WTC11 (cell line): Measurements from ENCODE around the gene PDE1C. TPM values are rescaled to one million over a fixed set of nuclear protein-coding genes. Genes with fewer than 3 reads are reported as not detected.

Source experiments
- ATAC-seq: fragments of 200-7000 bp; cut with Tn5 transposase; 2 replicates; pipeline ENCODE4 v1.10.0; 2021; ENCODE audit warnings: mild to moderate bottlenecking, moderate library complexity
- CTCF ChIA-PET: fragments of 300-600 bp; sonication (Branson Sonifier 250); formaldehyde crosslinking; loops from one replicate; lab custom pipeline; 2021; ENCODE audit warnings: antibody characterized with exemption; lab: Charles Lee
- POLR2A ChIA-PET: fragments of 350-600 bp; sonication (Branson Sonifier 250); formaldehyde crosslinking; loops from one replicate; lab custom pipeline; 2021; ENCODE audit warnings: antibody characterized with exemption; lab: Charles Lee
- DNase-seq: peaks from one replicate; pipeline ENCODE4 v3.0.0; 2021; ENCODE audit warnings: low spot score
- H3K27ac Mint-ChIP-seq: 2 replicates; pipeline ENCODE4 v1.8.0; 2021; ENCODE audit warnings: mixed read lengths
- H3K27me3 Mint-ChIP-seq: 2 replicates; pipeline ENCODE4 v1.8.0; 2021; ENCODE audit warnings: low read depth, mild to moderate bottlenecking, moderate library complexity, mixed read lengths
- H3K36me3 Mint-ChIP-seq: 2 replicates; pipeline ENCODE4 v1.8.0; 2021; ENCODE audit warnings: mixed read lengths
- H3K4me1 Mint-ChIP-seq: 2 replicates; pipeline ENCODE4 v1.8.0; 2022; ENCODE audit warnings: mixed read lengths
- H3K4me3 Mint-ChIP-seq: 2 replicates; pipeline ENCODE4 v1.8.0; 2021; ENCODE audit warnings: mild to moderate bottlenecking, moderate library complexity, mixed read lengths
- H3K9me3 Mint-ChIP-seq: 2 replicates; pipeline ENCODE4 v1.8.0; 2021; ENCODE audit warnings: mixed read lengths
- GABPB1 ChIP-seq: sonication (generic); formaldehyde crosslinking; IDR thresholded peaks from 2 replicates; pipeline ENCODE4 v1.8.1; 2023; ENCODE audit warnings: mild to moderate bottlenecking, missing genetic modification reagents
- JUN ChIP-seq: sonication (generic); formaldehyde crosslinking; IDR thresholded peaks from 2 replicates; pipeline ENCODE4 v1.8.0; 2023; ENCODE audit warnings: mild to moderate bottlenecking, missing genetic modification reagents
- MYBL2 ChIP-seq: sonication (generic); formaldehyde crosslinking; IDR thresholded peaks from 2 replicates; pipeline ENCODE4 v1.8.1; 2023; ENCODE audit warnings: mild to moderate bottlenecking, moderate library complexity, missing genetic modification reagents
- NFYB ChIP-seq: sonication (generic); formaldehyde crosslinking; conservative IDR thresholded peaks from 2 replicates; pipeline ENCODE4 v1.8.0; 2022; ENCODE audit warnings: low read depth, missing genetic modification reagents
- NR3C1 ChIP-seq: sonication (generic); formaldehyde crosslinking; conservative IDR thresholded peaks from 2 replicates; pipeline ENCODE4 v1.8.1; 2023; ENCODE audit warnings: low read depth, mild to moderate bottlenecking, missing genetic modification reagents
- RORB ChIP-seq: fragments of 250-450 bp; sonication (Bioruptor Pico); IDR thresholded peaks from 2 replicates; pipeline ENCODE4 v1.9.0; 2021; ENCODE audit warnings: mild to moderate bottlenecking
- SMAD4 ChIP-seq: sonication (generic); formaldehyde crosslinking; IDR thresholded peaks from 2 replicates; pipeline ENCODE4 v1.8.0; 2022; ENCODE audit warnings: mild to moderate bottlenecking, missing genetic modification reagents
- TEAD4 ChIP-seq: sonication (generic); formaldehyde crosslinking; IDR thresholded peaks from 2 replicates; pipeline ENCODE4 v1.8.0; 2022; ENCODE audit warnings: mild to moderate bottlenecking, missing genetic modification reagents
- ZNF138 ChIP-seq: sonication (generic); formaldehyde crosslinking; conservative IDR thresholded peaks from 2 replicates; pipeline ENCODE4 v1.8.1; 2022; ENCODE audit warnings: mild to moderate bottlenecking, moderate library complexity, missing genetic modification reagents
- ZNF219 ChIP-seq: sonication (generic); formaldehyde crosslinking; IDR thresholded peaks from 2 replicates; pipeline ENCODE4 v1.8.0; 2023; ENCODE audit warnings: missing genetic modification reagents, mild to moderate bottlenecking, borderline replicate concordance
- ZNF416 ChIP-seq: fragments of 250-450 bp; sonication (Bioruptor Pico); IDR thresholded peaks from 2 replicates; pipeline ENCODE4 v1.9.0; 2021; ENCODE audit warnings: mild to moderate bottlenecking, inconsistent platforms
- ZNF423 ChIP-seq: fragments of 250-450 bp; sonication (Bioruptor Pico); IDR thresholded peaks from 2 replicates; pipeline ENCODE4 v2.1.2; 2022; ENCODE audit warnings: mild to moderate bottlenecking, moderate library complexity
- ZNF671 ChIP-seq: fragments of 250-450 bp; sonication (Bioruptor Pico); IDR thresholded peaks from 2 replicates; pipeline ENCODE4 v1.8.0; 2021; ENCODE audit warnings: mild to moderate bottlenecking
- total RNA-seq: library from RNA; stranded (reverse); gene quantifications from 3 replicates; pipeline ENCODE4 v1.2.3, GENCODE V29; 2021
- TF ChIP-seq, protein P1 (sequence below): sonication (generic); formaldehyde crosslinking; IDR thresholded peaks from 2 replicates; pipeline ENCODE4 v1.8.0; 2022; ENCODE audit warnings: mild to moderate bottlenecking, missing genetic modification reagents
- TF ChIP-seq, protein P2 (sequence below): sonication (generic); formaldehyde crosslinking; IDR thresholded peaks from 2 replicates; pipeline ENCODE4 v1.8.1; 2022; ENCODE audit warnings: low read depth, mild to moderate bottlenecking, moderate library complexity, missing genetic modification reagents, borderline replicate concordance
- TF ChIP-seq, protein P3 (sequence below): sonication (generic); formaldehyde crosslinking; IDR thresholded peaks from 2 replicates; pipeline ENCODE4 v1.8.1; 2023; ENCODE audit warnings: mild to moderate bottlenecking, moderate library complexity, missing genetic modification reagents
- TF ChIP-seq, protein P4 (sequence below): sonication (generic); formaldehyde crosslinking; IDR thresholded peaks from 2 replicates; pipeline ENCODE4 v1.8.1; 2023; ENCODE audit warnings: mild to moderate bottlenecking, missing genetic modification reagents
- TF ChIP-seq, protein P5 (sequence below): sonication (generic); formaldehyde crosslinking; IDR thresholded peaks from 2 replicates; pipeline ENCODE4 v1.8.0; 2022; ENCODE audit warnings: mild to moderate bottlenecking, missing genetic modification reagents
- TF ChIP-seq, protein P6 (sequence below): sonication (generic); formaldehyde crosslinking; IDR thresholded peaks from 2 replicates; pipeline ENCODE4 v1.8.1; 2022; ENCODE audit warnings: low read depth, missing genetic modification reagents, borderline replicate concordance
- TF ChIP-seq, protein P7 (sequence below): fragments of 250-450 bp; sonication (Bioruptor Pico); IDR thresholded peaks from 2 replicates; pipeline ENCODE4 v2.1.2; 2022; ENCODE audit warnings: mild to moderate bottlenecking, moderate library complexity
- TF ChIP-seq, protein P8 (sequence below): sonication (generic); formaldehyde crosslinking; IDR thresholded peaks from 2 replicates; pipeline ENCODE4 v1.8.0; 2022; ENCODE audit warnings: mild to moderate bottlenecking, missing genetic modification reagents
- TF ChIP-seq, protein P9 (sequence below): sonication (generic); formaldehyde crosslinking; IDR thresholded peaks from 2 replicates; pipeline ENCODE4 v1.8.1; 2023; ENCODE audit warnings: mild to moderate bottlenecking, missing genetic modification reagents

Gene PDE1C
- total RNA-seq, 1 experiment from 2014 or later, result 0.55 TPM

DNA sequence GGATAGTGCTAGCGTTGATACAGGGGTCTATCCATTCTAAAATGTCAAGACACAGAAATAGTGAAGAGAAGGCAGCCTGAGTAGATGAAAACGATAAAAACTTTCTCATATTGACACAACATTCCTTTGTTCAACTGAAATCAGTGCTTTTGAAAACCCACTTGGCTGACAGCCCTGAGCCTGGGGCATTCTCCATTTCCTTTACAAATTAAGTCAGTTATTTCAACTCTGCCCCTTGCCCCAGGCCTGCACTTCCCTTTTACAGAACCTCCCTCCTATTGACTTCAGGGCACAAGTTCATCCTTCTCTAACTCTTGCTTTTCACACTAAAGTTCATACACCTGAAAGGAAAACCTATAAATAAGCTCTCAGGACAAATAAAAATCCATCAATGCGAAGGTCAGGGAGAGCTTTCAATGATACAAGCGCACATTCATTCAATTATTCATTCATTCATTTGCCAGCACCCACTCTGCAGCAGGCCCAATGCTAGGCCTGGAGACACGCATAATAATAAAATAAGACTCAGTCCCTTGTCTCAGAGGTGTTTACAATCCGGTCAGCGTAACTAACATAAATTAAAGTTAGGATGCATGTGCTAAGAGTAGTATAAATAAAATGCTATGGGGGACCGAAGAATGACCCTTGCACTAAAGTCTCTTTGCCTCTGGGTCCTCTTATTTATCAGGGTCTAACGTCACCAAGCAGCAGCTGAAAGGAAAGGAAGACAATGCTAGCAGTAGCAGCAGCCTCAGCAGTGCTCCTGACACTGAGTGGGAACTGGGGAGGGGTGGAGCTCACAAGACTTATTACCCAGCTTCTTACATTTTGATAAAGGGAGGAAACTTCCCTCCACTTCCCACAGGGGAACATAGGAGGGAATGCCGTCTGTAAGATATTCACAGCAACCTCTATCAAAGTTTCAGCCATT, 134.8 kb downstream of the PDE1C start:
- POLR2A ChIA-PET, result interaction anchor here (0.7 kb wide), 1 partner anchor 410 kb away, joined by 6 read pairs; no protein-coding TSS in a partner anchor
- Mint-ChIP-seq H3K27ac (no peak overlapping the region), H3K9me3 (peaks cover 9% of the 10 kb centered on the region; the same call in 1 of the 2 replicates), H3K36me3 (no peaks in the 10 kb centered on the region)
- CTCF ChIA-PET, result no interaction called here
- no peak for ATAC-seq
- TF ChIP-seq NFYB (CRISPR knock-in tag) (no peak), JUN (CRISPR knock-in tag) (no peak), NR3C1 (CRISPR knock-in tag) (no peak), ZNF219 (no peak), MYBL2 (CRISPR knock-in tag) (no peak), ZNF423 (CRISPR knock-in tag) (no peak), ZNF138 (CRISPR knock-in tag) (no peak), ZNF416 (CRISPR knock-in tag) (no peak)
- TF ChIP-seq, protein P1, sequence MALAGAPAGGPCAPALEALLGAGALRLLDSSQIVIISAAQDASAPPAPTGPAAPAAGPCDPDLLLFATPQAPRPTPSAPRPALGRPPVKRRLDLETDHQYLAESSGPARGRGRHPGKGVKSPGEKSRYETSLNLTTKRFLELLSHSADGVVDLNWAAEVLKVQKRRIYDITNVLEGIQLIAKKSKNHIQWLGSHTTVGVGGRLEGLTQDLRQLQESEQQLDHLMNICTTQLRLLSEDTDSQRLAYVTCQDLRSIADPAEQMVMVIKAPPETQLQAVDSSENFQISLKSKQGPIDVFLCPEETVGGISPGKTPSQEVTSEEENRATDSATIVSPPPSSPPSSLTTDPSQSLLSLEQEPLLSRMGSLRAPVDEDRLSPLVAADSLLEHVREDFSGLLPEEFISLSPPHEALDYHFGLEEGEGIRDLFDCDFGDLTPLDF (CRISPR knock-in tag), result no peak
- TF ChIP-seq, protein P2, sequence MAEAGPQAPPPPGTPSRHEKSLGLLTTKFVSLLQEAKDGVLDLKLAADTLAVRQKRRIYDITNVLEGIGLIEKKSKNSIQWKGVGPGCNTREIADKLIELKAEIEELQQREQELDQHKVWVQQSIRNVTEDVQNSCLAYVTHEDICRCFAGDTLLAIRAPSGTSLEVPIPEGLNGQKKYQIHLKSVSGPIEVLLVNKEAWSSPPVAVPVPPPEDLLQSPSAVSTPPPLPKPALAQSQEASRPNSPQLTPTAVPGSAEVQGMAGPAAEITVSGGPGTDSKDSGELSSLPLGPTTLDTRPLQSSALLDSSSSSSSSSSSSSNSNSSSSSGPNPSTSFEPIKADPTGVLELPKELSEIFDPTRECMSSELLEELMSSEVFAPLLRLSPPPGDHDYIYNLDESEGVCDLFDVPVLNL (CRISPR knock-in tag), result no peak
- TF ChIP-seq, protein P3, sequence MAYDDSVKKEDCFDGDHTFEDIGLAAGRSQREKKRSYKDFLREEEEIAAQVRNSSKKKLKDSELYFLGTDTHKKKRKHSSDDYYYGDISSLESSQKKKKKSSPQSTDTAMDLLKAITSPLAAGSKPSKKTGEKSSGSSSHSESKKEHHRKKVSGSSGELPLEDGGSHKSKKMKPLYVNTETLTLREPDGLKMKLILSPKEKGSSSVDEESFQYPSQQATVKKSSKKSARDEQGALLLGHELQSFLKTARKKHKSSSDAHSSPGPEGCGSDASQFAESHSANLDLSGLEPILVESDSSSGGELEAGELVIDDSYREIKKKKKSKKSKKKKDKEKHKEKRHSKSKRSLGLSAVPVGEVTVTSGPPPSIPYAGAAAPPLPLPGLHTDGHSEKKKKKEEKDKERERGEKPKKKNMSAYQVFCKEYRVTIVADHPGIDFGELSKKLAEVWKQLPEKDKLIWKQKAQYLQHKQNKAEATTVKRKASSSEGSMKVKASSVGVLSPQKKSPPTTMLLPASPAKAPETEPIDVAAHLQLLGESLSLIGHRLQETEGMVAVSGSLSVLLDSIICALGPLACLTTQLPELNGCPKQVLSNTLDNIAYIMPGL (CRISPR knock-in tag), result no peak
- TF ChIP-seq, protein P4, sequence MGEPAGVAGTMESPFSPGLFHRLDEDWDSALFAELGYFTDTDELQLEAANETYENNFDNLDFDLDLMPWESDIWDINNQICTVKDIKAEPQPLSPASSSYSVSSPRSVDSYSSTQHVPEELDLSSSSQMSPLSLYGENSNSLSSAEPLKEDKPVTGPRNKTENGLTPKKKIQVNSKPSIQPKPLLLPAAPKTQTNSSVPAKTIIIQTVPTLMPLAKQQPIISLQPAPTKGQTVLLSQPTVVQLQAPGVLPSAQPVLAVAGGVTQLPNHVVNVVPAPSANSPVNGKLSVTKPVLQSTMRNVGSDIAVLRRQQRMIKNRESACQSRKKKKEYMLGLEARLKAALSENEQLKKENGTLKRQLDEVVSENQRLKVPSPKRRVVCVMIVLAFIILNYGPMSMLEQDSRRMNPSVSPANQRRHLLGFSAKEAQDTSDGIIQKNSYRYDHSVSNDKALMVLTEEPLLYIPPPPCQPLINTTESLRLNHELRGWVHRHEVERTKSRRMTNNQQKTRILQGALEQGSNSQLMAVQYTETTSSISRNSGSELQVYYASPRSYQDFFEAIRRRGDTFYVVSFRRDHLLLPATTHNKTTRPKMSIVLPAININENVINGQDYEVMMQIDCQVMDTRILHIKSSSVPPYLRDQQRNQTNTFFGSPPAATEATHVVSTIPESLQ, result no peak
- TF ChIP-seq, all 79 proteins: peak for 0
- Mint-ChIP-seq H3K4me3 (no peak overlapping the region), H3K27me3 (no peaks in the 10 kb centered on the region; the same call in 1 of the 2 replicates), H3K4me1 (peaks cover 30% of the 10 kb centered on the region)
- no peak for DNase-seq

DNA sequence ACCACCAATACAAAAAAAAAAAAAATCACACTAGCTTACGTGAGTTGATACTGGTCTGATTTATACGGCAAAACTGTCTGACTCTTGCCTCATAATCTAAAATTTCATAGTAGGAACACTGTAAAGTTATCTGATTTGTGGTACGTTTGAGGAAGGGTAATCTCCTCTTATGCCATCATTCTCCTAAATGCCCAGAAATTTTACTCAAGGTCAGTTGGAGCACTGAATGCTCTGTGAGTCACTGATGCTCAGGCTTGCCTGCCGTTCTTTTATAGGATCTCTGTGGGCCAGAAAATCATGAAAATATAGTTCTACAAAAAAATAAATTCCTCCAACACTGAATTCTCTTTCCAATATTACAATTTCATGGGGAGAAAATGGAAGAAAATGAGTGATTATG, 135.7 kb downstream of the PDE1C start:
- no peak overlapping the region for H3K27ac Mint-ChIP-seq
- ATAC-seq, result no peak
- POLR2A ChIA-PET, result no interaction called here
- no peak overlapping the region for H3K4me3 Mint-ChIP-seq
- H3K36me3 Mint-ChIP-seq, result no peaks in the 10 kb centered on the region
- peaks cover 11% of the 10 kb centered on the region for H3K9me3 Mint-ChIP-seq
- CTCF ChIA-PET, result no interaction called here
- peaks cover 30% of the 10 kb centered on the region for H3K4me1 Mint-ChIP-seq
- DNase-seq, result no peak
- peaks cover 5% of the 10 kb centered on the region for H3K27me3 Mint-ChIP-seq
- TF ChIP-seq, protein P5, sequence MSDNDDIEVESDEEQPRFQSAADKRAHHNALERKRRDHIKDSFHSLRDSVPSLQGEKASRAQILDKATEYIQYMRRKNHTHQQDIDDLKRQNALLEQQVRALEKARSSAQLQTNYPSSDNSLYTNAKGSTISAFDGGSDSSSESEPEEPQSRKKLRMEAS (CRISPR knock-in tag), result no peak
- TF ChIP-seq, protein P6, sequence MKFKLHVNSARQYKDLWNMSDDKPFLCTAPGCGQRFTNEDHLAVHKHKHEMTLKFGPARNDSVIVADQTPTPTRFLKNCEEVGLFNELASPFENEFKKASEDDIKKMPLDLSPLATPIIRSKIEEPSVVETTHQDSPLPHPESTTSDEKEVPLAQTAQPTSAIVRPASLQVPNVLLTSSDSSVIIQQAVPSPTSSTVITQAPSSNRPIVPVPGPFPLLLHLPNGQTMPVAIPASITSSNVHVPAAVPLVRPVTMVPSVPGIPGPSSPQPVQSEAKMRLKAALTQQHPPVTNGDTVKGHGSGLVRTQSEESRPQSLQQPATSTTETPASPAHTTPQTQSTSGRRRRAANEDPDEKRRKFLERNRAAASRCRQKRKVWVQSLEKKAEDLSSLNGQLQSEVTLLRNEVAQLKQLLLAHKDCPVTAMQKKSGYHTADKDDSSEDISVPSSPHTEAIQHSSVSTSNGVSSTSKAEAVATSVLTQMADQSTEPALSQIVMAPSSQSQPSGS (CRISPR knock-in tag), result no peak
- TF ChIP-seq GABPB1 (CRISPR knock-in tag) (no peak), MYBL2 (CRISPR knock-in tag) (no peak), TEAD4 (CRISPR knock-in tag) (no peak), RORB (CRISPR knock-in tag) (no peak), ZNF671 (no peak), SMAD4 (CRISPR knock-in tag) (no peak)
- TF ChIP-seq, protein P7, sequence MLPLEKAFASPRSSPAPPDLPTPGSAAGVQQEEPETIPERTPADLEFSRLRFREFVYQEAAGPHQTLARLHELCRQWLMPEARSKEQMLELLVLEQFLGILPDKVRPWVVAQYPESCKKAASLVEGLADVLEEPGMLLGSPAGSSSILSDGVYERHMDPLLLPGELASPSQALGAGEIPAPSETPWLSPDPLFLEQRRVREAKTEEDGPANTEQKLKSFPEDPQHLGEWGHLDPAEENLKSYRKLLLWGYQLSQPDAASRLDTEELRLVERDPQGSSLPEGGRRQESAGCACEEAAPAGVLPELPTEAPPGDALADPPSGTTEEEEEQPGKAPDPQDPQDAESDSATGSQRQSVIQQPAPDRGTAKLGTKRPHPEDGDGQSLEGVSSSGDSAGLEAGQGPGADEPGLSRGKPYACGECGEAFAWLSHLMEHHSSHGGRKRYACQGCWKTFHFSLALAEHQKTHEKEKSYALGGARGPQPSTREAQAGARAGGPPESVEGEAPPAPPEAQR, result no peak
- TF ChIP-seq, protein P8, sequence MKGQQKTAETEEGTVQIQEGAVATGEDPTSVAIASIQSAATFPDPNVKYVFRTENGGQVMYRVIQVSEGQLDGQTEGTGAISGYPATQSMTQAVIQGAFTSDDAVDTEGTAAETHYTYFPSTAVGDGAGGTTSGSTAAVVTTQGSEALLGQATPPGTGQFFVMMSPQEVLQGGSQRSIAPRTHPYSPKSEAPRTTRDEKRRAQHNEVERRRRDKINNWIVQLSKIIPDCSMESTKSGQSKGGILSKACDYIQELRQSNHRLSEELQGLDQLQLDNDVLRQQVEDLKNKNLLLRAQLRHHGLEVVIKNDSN (CRISPR knock-in tag), result no peak
- TF ChIP-seq, protein P9, sequence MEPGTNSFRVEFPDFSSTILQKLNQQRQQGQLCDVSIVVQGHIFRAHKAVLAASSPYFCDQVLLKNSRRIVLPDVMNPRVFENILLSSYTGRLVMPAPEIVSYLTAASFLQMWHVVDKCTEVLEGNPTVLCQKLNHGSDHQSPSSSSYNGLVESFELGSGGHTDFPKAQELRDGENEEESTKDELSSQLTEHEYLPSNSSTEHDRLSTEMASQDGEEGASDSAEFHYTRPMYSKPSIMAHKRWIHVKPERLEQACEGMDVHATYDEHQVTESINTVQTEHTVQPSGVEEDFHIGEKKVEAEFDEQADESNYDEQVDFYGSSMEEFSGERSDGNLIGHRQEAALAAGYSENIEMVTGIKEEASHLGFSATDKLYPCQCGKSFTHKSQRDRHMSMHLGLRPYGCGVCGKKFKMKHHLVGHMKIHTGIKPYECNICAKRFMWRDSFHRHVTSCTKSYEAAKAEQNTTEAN (CRISPR knock-in tag), result no peak
